ENCODE results near the gene UNKL.

GRCh38 chr16:1355591-1355990 is 58.9 kb downstream of the UNKL start:
- no peak for TF ChIP-seq CTCF (IDR thresholded peaks at IDR 0.05)
- TF ChIP-seq ZFX (IDR thresholded peaks at IDR 0.05; ENCODE audit: borderline replicate concordance): no peak

Data from 22Rv1 (cell line).